ENCODE results near the gene ERBB4.

- TF ChIP-seq CTCF (IDR thresholded peaks at IDR 0.05): no peak
- TF ChIP-seq POLR2A (IDR thresholded peaks at IDR 0.05): no peak
- no peak for TF ChIP-seq EP300 (IDR thresholded peaks at IDR 0.05)
These were observed 1035.4 kb downstream of the ERBB4 start for GRCh38 chr2:211503198-211503597.

Data from ovary (tissue), 3 donors.